ENCODE measurements around the gene YKT6. TPM values are rescaled to one million over a fixed set of nuclear protein-coding genes. Genes with fewer than 3 reads are reported as not detected.

YKT6 gene
- total and polyA plus RNA-seq, 2 donors (not counting 3 experiments of a cell fraction or from before 2014, with no cell fraction given): 117 to 120 TPM

- H3K27ac ChIP-seq (ENCODE audit: insufficient read depth, low read depth, low read length): no peak overlapping the region
- peaks cover 11% of the 10 kb centered on the region for H3K4me1 ChIP-seq (ENCODE audit: control insufficient read depth, extremely low read depth, insufficient read depth, low read length)
- peaks cover 29 to 50% of the 10 kb centered on the region in 2 experiments for H3K36me3 ChIP-seq (ENCODE audit: control insufficient read depth in 2 of 2, extremely low read depth in 1 of 2, insufficient read depth in 2 of 2, low read length in 2 of 2)
- POLR2A ChIA-PET: no interaction called here
- TF ChIP-seq FOS (IDR thresholded peaks at IDR 0.05; ENCODE audit: borderline replicate concordance, insufficient read depth, low read length): no peak
- TF ChIP-seq MYC (IDR thresholded peaks at IDR 0.05; ENCODE audit: low read depth, low read length): no peak
- no peak for TF ChIP-seq CTCF (IDR thresholded peaks at IDR 0.05; ENCODE audit: extremely low read depth in 1 of 2, insufficient read depth in 1 of 2, low read depth in 1 of 2, low read length in 2 of 2)
- TF ChIP-seq EZH2 (IDR thresholded peaks at IDR 0.05; ENCODE audit: borderline replicate concordance, low read depth, low read length, severe bottlenecking): no peak
- no peak for TF ChIP-seq POLR2A (IDR thresholded peaks at IDR 0.05; ENCODE audit: low read depth, low read length)
- TF ChIP-seq GATA2 (IDR thresholded peaks at IDR 0.05; ENCODE audit: insufficient read depth, insufficient read length, low read depth, low read length): no peak
- no peak for TF ChIP-seq JUN (IDR thresholded peaks at IDR 0.05; ENCODE audit: borderline replicate concordance, insufficient read depth, insufficient read length, low read depth)
- no peak for TF ChIP-seq POLR2AphosphoS5 (IDR thresholded peaks at IDR 0.05; ENCODE audit: insufficient read depth, low read depth, low read length)
- no peak for TF ChIP-seq MAX (IDR thresholded peaks at IDR 0.05; ENCODE audit: insufficient read depth, insufficient read length)
- peaks cover 42% of the 10 kb centered on the region for H3K79me2 ChIP-seq (ENCODE audit: control insufficient read depth, insufficient read depth, low read length)
- FAIRE-seq (no peak), DNase-seq (ENCODE audit: low read depth, low spot score) (no peak)
- intact Hi-C loops (cut with micrococcal nuclease): no loop called here
- H3K9me1 ChIP-seq (replicated peaks; ENCODE audit: control insufficient read depth, extremely low read depth, insufficient read depth, low read length): no peaks in the 10 kb centered on the region
- dilution Hi-C loops (cut with MboI; ENCODE audit: extremely low pct_ligation_motif_present, low sequenced_read_pairs): no loop called here
- H3K27me3 ChIP-seq (ENCODE audit: control insufficient read depth in 2 of 2, insufficient read depth in 2 of 2, low read length in 2 of 2): no peaks in the 10 kb centered on the region
- no peak overlapping the region for H3K4me3 ChIP-seq (replicated peaks in 1 of 3; ENCODE audit: insufficient read depth in 1 of 3, low read depth in 1 of 3, low read length in 3 of 3)
- peaks cover 3% of the 10 kb centered on the region for H4K20me1 ChIP-seq (replicated peaks; ENCODE audit: control insufficient read depth, extremely low read depth, insufficient read depth, low read length)
- H3K9ac ChIP-seq (replicated peaks; ENCODE audit: extremely low read depth, insufficient read depth, low read length): no peak overlapping the region
- H2AFZ ChIP-seq (ENCODE audit: low read depth, low read length): no peak overlapping the region
- no peaks in the 10 kb centered on the region for H3K9me3 ChIP-seq (replicated peaks; ENCODE audit: control insufficient read depth, insufficient read depth, low read length)
- CTCF ChIA-PET: interaction anchor here (0.8 to 1.2 kb wide), 2 partner anchors 12 to 186 kb away, joined by 3 read pairs; no protein-coding TSS in a partner anchor
- no TSS peak for BruUV-seq (replicated peaks)
- no peak overlapping the region for H3K4me2 ChIP-seq (ENCODE audit: insufficient read depth, low read length)
These were observed 5.2 kb downstream of the YKT6 start for GRCh38 chr7:44206008-44206407.

All from endothelial cell of umbilical vein (primary cell).